HG02642 (cell line): ENCODE measurements around the gene KCNMA1.

Experiments used
- ATAC-seq: cut with Tn5 transposase; IDR thresholded peaks from one replicate; pipeline ENCODE4 v1.9.1; 2021; ENCODE audit warnings: mild to moderate bottlenecking; ENCODE audit not compliant: unreplicated experiment, poor library complexity

Gene KCNMA1

GRCh38 chr10:77544617-77545016, 93.0 kb downstream of the KCNMA1 start:
- ATAC-seq: no peak

GRCh38 chr10:77542710-77543259, 94.8 kb downstream of the KCNMA1 start:
- ATAC-seq: no peak

GRCh38 chr10:77541944-77542343, 95.7 kb downstream of the KCNMA1 start:
- no peak for ATAC-seq

- ATAC-seq: no peak
These were observed 96.4 kb downstream of the KCNMA1 start for GRCh38 chr10:77541247-77541646.

GRCh38 chr10:77539147-77539935, 98.3 kb downstream of the KCNMA1 start:
- ATAC-seq: no peak

- no peak for ATAC-seq
These were observed 99.8 kb downstream of the KCNMA1 start for GRCh38 chr10:77537720-77538373.

- no peak for ATAC-seq
These were observed 100.5 kb downstream of the KCNMA1 start for GRCh38 chr10:77537071-77537470.

- ATAC-seq: no peak
These were observed 103.7 kb downstream of the KCNMA1 start for GRCh38 chr10:77533887-77534278.

- ATAC-seq: no peak
These were observed 104.3 kb downstream of the KCNMA1 start for GRCh38 chr10:77533146-77533886.

- ATAC-seq: no peak
These were observed 105.5 kb downstream of the KCNMA1 start for GRCh38 chr10:77532068-77532467.

- no peak for ATAC-seq
These were observed 106.1 kb downstream of the KCNMA1 start for GRCh38 chr10:77531441-77532001.

- no peak for ATAC-seq
These were observed 107.6 kb downstream of the KCNMA1 start for GRCh38 chr10:77530011-77530410.

- ATAC-seq: no peak
These were observed 108.5 kb downstream of the KCNMA1 start for GRCh38 chr10:77529050-77529576.

- no peak for ATAC-seq
These were observed 109.8 kb downstream of the KCNMA1 start for GRCh38 chr10:77527839-77528238.

- ATAC-seq: no peak
These were observed 110.6 kb downstream of the KCNMA1 start for GRCh38 chr10:77526868-77527617.

GRCh38 chr10:77524281-77524711, 113.3 kb downstream of the KCNMA1 start:
- ATAC-seq: no peak

GRCh38 chr10:77522268-77522809, 115.3 kb downstream of the KCNMA1 start:
- ATAC-seq: no peak

GRCh38 chr10:77520995-77521394, 116.6 kb downstream of the KCNMA1 start:
- no peak for ATAC-seq

- ATAC-seq: no peak
These were observed 117.3 kb downstream of the KCNMA1 start for GRCh38 chr10:77520290-77520689.
